H1 (cell line): Measurements from ENCODE around the gene PRDM2. TPM values are rescaled to one million over a fixed set of nuclear protein-coding genes. Genes with fewer than 3 reads are reported as not detected.
A peak's percentile ranks its signal among the peaks of the same experiment; 100 is the strongest.

ENCODE experiments used
- CBX8 ChIP-seq: fragments of 300-800, 300-1000 bp; sonication (generic); IDR thresholded peaks from 2 replicates; pipeline ENCODE4 v1.7.1; 2016; ENCODE audit warnings: low read depth, low read length, borderline replicate concordance
- CEBPB ChIP-seq: IDR thresholded peaks from 2 replicates; pipeline ENCODE4 v1.6.1; 2012; ENCODE audit warnings: low read depth, low read length
- CREB1 ChIP-seq: IDR thresholded peaks from 2 replicates; pipeline ENCODE4 v1.6.1; 2012; ENCODE audit warnings: inconsistent platforms
- EZH2 ChIP-seq: fragments of 200-600 bp; sonication (generic); IDR thresholded peaks from 2 replicates; pipeline ENCODE4 v1.7.1; 2012; ENCODE audit warnings: low read depth, mild to moderate bottlenecking, moderate library complexity, low read length, inconsistent platforms; ENCODE audit not compliant: severe bottlenecking
- GABPA ChIP-seq: IDR thresholded peaks from 2 replicates; pipeline ENCODE4 v1.6.1; 2011; ENCODE audit warnings: mild to moderate bottlenecking, low read length, moderate library complexity, borderline replicate concordance; ENCODE audit not compliant: insufficient read depth
- POLR2A ChIP-seq, 2 experiments: IDR thresholded peaks; 1 replicate in 1 of 2; 2 replicates in 1 of 2; pipeline ENCODE4 v1.6.1; 2011; ENCODE audit warnings: low read depth in 2 of 2, low read length in 2 of 2, mild to moderate bottlenecking in 2 of 2; ENCODE audit errors: control extremely low read depth in 1 of 2
- RAD21 ChIP-seq, 2 experiments: IDR thresholded peaks in 1 of 2; conservative IDR thresholded peaks in 1 of 2; 2 replicates each; pipeline ENCODE4 v1.6.1; 2011; ENCODE audit warnings: low read depth in 2 of 2, low read length in 2 of 2, improper control_type of control experiment in 1 of 2, inconsistent platforms in 1 of 2, mild to moderate bottlenecking in 1 of 2, moderate library complexity in 1 of 2
- RBBP5 ChIP-seq: IDR thresholded peaks from 2 replicates; pipeline ENCODE4 v1.7.1; 2012; ENCODE audit warnings: low read depth, mild to moderate bottlenecking, inconsistent platforms, low read length, moderate library complexity, borderline replicate concordance
- SIN3A ChIP-seq, 2 experiments: IDR thresholded peaks in 1 of 2; conservative IDR thresholded peaks in 1 of 2; 2 replicates each; pipeline ENCODE4 v1.6.1; 2011 to 2012; ENCODE audit warnings: low read length in 2 of 2, improper control_type of control experiment in 1 of 2, low read depth in 1 of 2, mild to moderate bottlenecking in 1 of 2
- TAF1 ChIP-seq: IDR thresholded peaks from 2 replicates; pipeline ENCODE4 v1.6.1; 2011; ENCODE audit warnings: mild to moderate bottlenecking, low read depth, low read length
- TBP ChIP-seq: IDR thresholded peaks from 2 replicates; pipeline ENCODE4 v1.6.1; 2011; ENCODE audit warnings: low read depth, low read length, improper control_type of control experiment
- TCF12 ChIP-seq: IDR thresholded peaks from 2 replicates; pipeline ENCODE4 v1.6.1; 2011; ENCODE audit warnings: low read depth, mild to moderate bottlenecking, low read length
- TEAD4 ChIP-seq: IDR thresholded peaks from 2 replicates; pipeline ENCODE4 v1.6.1; 2012; ENCODE audit warnings: low read depth, low read length, inconsistent platforms, mixed read lengths
- polyA plus RNA-seq, 7 experiments: library from polyadenylated mRNA; depleted of rRNA in 3 of 7; stranded (reverse) in 5 of 7; unstranded in 2 of 7; fragments of >200 nt in 5 of 7; fragments of 200-250 nt in 2 of 7; gene quantifications; 1 replicate in 5 of 7; 2 replicates in 1 of 7; 4 replicates in 1 of 7; pipeline versions ENCODE4 v1.2.1 to v1.2.3, GENCODE V29; 2011 to 2013; ENCODE audit warnings: missing spikeins in 2 of 7, mixed read lengths in 2 of 7
- total RNA-seq: library from RNA; stranded (reverse); fragmentation: NEBNext Ultra II Directional; extraction: Animal tissue kit (Norgen Biotek cat#: 25700); gene quantifications from 2 replicates; pipeline ENCODE4 v1.2.1, GENCODE V29; 2021
- TF ChIP-seq, protein P1 (sequence below): IDR thresholded peaks from 2 replicates; pipeline ENCODE4 v1.6.1; 2011; ENCODE audit warnings: low read length, improper control_type of control experiment
- TF ChIP-seq, protein P2 (sequence below): IDR thresholded peaks from 2 replicates; pipeline ENCODE4 v1.6.1; 2012; ENCODE audit warnings: inconsistent platforms
- TF ChIP-seq, protein P3 (sequence below): IDR thresholded peaks from 2 replicates; pipeline ENCODE4 v1.6.1; 2012; ENCODE audit warnings: inconsistent platforms
- TF ChIP-seq, protein P4 (sequence below), 3 experiments: IDR thresholded peaks; 1 replicate in 2 of 3; 2 replicates in 1 of 3; pipeline versions ENCODE4 v1.5.1 to v1.6.1; 2011; ENCODE audit warnings: low read length in 3 of 3, mild to moderate bottlenecking in 3 of 3, inconsistent platforms in 2 of 3, low read depth in 1 of 3, moderate library complexity in 1 of 3; ENCODE audit not compliant: insufficient read depth in 1 of 3; ENCODE audit errors: control extremely low read depth in 1 of 3

The PRDM2 gene
- total and polyA plus RNA-seq, 2 of the 8 experiments (the other 6 are each of a cell fraction or from before 2014, with no cell fraction given) = 5.8 to 21.2 TPM

DNA sequence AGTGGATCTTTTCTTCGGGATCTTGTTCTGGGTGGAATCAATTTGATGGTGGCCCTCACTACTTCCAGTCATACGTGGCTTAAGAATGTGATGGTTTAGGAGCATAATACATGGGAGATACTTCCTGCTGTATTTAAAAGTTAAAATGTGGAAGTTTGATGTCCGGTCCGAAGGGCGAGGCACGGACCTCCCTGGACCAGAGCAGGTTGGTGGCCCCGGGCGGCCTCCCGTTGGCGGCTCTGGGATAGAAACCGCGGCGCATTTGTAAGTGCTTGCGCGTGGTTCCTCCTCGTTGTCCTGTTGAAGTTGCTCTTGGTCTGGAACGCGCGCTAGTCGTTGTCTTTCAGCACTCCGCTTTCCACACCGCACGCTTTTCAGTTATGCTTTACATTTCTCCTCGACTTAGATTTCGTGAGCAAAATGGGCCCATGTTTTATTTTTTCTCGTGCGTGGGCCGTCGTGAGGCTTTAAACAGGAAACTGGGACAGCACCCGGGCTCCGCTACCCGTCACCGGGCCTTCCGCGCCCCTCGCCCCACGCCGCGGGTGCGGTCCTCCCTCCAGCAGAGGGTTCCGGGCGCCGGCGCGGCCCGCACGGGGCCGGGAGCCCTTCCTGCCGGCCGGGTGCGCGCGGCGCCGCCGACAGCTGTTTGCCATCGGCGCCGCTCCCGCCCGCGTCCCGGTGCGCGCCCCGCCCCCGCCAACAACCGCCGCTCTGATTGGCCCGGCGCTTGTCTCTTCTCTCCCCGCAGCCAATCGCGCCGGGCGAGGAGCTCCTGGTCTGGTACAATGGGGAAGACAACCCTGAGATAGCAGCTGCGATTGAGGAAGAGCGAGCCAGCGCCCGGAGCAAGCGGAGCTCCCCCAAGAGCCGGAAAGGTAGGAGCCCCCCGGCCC, 48.9 kb downstream of the PRDM2 start (continued):
- TF ChIP-seq EZH2 (peak; percentile 29), GABPA (no peak), TAF1 (peak; percentile 87; the same call in 1 of the 2 replicates), SIN3A (conservative IDR thresholded peaks at IDR 0.05 in 1 of 2, IDR thresholded peaks at IDR 0.05 in 1 of 2; ENCODE audit: low read depth in 1 of 2, low read length in 2 of 2) (peak; percentile 36 to 62; a peak in 1 of 4 replicates), TBP (peak; percentile 88), TEAD4 (no peak), RBBP5 (peak; percentile 25; the same call in 1 of the 2 replicates), POLR2A (IDR thresholded peaks at IDR 0.05; ENCODE audit: control extremely low read depth in 1 of 2, low read depth in 2 of 2, low read length in 2 of 2) (peak; percentile 57 to 69; a peak in 2 of 3 replicates), RAD21 (IDR thresholded peaks at IDR 0.05 in 1 of 2, conservative IDR thresholded peaks at IDR 0.05 in 1 of 2; ENCODE audit: low read depth in 2 of 2, low read length in 2 of 2) (0 out of 4 replicates have a peak, but pooled peaks of 1 of the 2 experiments have one; percentile 3), TCF12 (no peak), CREB1 (no peak), CEBPB (no peak), CBX8 (no peak)
- TF ChIP-seq, protein P1, sequence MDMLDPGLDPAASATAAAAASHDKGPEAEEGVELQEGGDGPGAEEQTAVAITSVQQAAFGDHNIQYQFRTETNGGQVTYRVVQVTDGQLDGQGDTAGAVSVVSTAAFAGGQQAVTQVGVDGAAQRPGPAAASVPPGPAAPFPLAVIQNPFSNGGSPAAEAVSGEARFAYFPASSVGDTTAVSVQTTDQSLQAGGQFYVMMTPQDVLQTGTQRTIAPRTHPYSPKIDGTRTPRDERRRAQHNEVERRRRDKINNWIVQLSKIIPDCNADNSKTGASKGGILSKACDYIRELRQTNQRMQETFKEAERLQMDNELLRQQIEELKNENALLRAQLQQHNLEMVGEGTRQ = no peak
- TF ChIP-seq, protein P2, sequence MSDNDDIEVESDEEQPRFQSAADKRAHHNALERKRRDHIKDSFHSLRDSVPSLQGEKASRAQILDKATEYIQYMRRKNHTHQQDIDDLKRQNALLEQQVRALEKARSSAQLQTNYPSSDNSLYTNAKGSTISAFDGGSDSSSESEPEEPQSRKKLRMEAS = 0 out of 2 replicates have a peak, but pooled peaks have one; percentile 10
- TF ChIP-seq, protein P3, sequence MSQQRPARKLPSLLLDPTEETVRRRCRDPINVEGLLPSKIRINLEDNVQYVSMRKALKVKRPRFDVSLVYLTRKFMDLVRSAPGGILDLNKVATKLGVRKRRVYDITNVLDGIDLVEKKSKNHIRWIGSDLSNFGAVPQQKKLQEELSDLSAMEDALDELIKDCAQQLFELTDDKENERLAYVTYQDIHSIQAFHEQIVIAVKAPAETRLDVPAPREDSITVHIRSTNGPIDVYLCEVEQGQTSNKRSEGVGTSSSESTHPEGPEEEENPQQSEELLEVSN = no peak
- TF ChIP-seq, protein P4, sequence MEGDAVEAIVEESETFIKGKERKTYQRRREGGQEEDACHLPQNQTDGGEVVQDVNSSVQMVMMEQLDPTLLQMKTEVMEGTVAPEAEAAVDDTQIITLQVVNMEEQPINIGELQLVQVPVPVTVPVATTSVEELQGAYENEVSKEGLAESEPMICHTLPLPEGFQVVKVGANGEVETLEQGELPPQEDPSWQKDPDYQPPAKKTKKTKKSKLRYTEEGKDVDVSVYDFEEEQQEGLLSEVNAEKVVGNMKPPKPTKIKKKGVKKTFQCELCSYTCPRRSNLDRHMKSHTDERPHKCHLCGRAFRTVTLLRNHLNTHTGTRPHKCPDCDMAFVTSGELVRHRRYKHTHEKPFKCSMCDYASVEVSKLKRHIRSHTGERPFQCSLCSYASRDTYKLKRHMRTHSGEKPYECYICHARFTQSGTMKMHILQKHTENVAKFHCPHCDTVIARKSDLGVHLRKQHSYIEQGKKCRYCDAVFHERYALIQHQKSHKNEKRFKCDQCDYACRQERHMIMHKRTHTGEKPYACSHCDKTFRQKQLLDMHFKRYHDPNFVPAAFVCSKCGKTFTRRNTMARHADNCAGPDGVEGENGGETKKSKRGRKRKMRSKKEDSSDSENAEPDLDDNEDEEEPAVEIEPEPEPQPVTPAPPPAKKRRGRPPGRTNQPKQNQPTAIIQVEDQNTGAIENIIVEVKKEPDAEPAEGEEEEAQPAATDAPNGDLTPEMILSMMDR (IDR thresholded peaks at IDR 0.05; ENCODE audit: control extremely low read depth in 1 of 3, insufficient read depth in 1 of 3, low read depth in 1 of 3, low read length in 3 of 3) = 0 out of 4 replicates have a peak, but pooled peaks of 1 of the 3 experiments have one; percentile 8
